Gastroesophageal sphincter (tissue), 3 donors: ENCODE measurements around the gene COL1A1.

Experiments used
- POLR2A ChIP-seq, 2 donors: fragments of 450-650 bp; IDR thresholded peaks; one replicate each; pipeline ENCODE4 v1.6.1; 2017; ENCODE audit warnings: antibody characterized with exemption in 2 of 2, mild to moderate bottlenecking in 2 of 2, moderate library complexity in 1 of 2
- POLR2AphosphoS5 ChIP-seq: sonication (generic); formaldehyde crosslinking; IDR thresholded peaks from one replicate; pipeline ENCODE4 v1.6.1; 2017; ENCODE audit warnings: antibody characterized with exemption
- TF ChIP-seq, protein P1 (sequence below), 4 experiments: fragments of 200-600 bp in 2 of 4; fragments of 450-650 bp in 2 of 4; sonication (generic) in 1 of 4; IDR thresholded peaks; one replicate each; pipeline ENCODE4 v1.5.1; 2017 to 2019; ENCODE audit warnings: antibody characterized with exemption in 4 of 4, mild to moderate bottlenecking in 2 of 4, moderate library complexity in 2 of 4

DNA sequence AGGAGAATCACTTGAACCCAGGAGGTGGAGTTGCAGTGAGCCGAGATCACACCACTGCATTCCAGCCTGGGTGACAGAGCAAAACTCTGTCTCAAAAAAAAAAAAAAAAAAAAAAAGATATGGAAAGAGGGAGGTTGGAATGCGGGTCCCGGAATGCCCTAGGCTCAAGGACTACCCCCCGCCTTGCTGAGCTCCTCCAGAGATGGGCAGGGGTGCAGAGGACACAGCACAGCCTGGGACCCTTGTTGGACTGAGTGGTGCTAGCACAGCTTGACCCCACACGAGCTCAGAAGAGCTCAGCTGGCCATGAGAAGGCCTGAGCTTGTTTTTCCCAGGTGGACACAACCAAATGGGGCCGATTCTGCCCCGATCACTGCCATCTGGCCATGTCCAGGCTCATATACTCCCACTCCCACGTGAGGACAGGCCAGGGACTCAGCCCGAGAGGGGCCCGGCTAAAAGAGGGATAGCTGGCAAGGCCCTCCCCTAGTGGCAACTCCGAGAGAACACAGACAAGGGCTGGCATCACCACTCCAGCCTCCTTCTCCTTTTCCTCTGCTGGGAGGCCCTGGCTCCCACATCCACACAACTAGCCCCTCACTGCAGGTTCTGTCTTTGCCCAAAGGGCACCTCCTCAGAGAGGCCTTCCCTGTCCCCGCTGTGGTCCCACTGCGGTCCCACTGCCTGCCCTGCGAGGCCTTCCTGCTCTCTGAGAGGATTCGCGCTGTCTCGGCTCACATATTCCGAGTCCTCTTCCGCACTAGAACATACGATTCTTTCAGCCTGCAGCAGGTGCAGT is 24.7 kb downstream of the COL1A1 start:
- TF ChIP-seq POLR2A (IDR thresholded peaks at IDR 0.05): no peak
- TF ChIP-seq, protein P1, sequence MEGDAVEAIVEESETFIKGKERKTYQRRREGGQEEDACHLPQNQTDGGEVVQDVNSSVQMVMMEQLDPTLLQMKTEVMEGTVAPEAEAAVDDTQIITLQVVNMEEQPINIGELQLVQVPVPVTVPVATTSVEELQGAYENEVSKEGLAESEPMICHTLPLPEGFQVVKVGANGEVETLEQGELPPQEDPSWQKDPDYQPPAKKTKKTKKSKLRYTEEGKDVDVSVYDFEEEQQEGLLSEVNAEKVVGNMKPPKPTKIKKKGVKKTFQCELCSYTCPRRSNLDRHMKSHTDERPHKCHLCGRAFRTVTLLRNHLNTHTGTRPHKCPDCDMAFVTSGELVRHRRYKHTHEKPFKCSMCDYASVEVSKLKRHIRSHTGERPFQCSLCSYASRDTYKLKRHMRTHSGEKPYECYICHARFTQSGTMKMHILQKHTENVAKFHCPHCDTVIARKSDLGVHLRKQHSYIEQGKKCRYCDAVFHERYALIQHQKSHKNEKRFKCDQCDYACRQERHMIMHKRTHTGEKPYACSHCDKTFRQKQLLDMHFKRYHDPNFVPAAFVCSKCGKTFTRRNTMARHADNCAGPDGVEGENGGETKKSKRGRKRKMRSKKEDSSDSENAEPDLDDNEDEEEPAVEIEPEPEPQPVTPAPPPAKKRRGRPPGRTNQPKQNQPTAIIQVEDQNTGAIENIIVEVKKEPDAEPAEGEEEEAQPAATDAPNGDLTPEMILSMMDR (IDR thresholded peaks at IDR 0.05): peak in 2 of 4 experiments; percentile 19 to 20
- TF ChIP-seq POLR2AphosphoS5: no peak
